ENCODE data around the gene TMOD1. TPM values are rescaled to one million over a fixed set of nuclear protein-coding genes. Genes with fewer than 3 reads are reported as not detected.

Gene TMOD1
- total and polyA plus RNA-seq, 10 of the 15 experiments (the other 5 are each of a cell fraction or from before 2014, with no cell fraction given): 4.0 to 44.1 (median 15.4) TPM

GRCh38 chr9:97564291-97565175 lies 63.1 kb downstream of the TMOD1 start:
- in situ Hi-C loops (cut with MboI): no loop called here

More at GRCh38 chr9:97564291-97565175, 63.1 kb downstream of the TMOD1 start:
- Histone ChIP-seq H2AFZ (ENCODE audit: control insufficient read depth, low read depth, low read length) (no peak overlapping the region), H4K20me1 (ENCODE audit: control insufficient read depth, insufficient read depth) (no peaks in the 10 kb centered on the region), H3K4me1 (ENCODE audit: control insufficient read depth, insufficient read depth, low read length) (peaks cover 14% of the 10 kb centered on the region), H3K9ac (ENCODE audit: control insufficient read depth, insufficient read depth, low read length) (no peak overlapping the region), H3K79me2 (ENCODE audit: control insufficient read depth, insufficient read depth, low read length) (no peaks in the 10 kb centered on the region; the same call in 1 of the 2 replicates), H3K27me3 (replicated peaks in 1 of 2; ENCODE audit: control insufficient read depth in 2 of 2, insufficient read depth in 2 of 2, low read length in 1 of 2) (no peaks in the 10 kb centered on the region), H3K9me3 (replicated peaks; ENCODE audit: control insufficient read depth, insufficient read depth, low read length) (no peaks in the 10 kb centered on the region), H3K27ac (ENCODE audit: control insufficient read depth, insufficient read depth) (no peak overlapping the region), H3K4me3 (no peak overlapping the region), H3K4me2 (ENCODE audit: control insufficient read depth, insufficient read depth) (no peak overlapping the region), H3K36me3 (ENCODE audit: control insufficient read depth in 2 of 2, insufficient read depth in 2 of 2, low read length in 1 of 2) (peaks cover 3 to 13% of the 10 kb centered on the region in 2 experiments; a peak in 3 of 4 replicates)
- CTCF ChIA-PET: interaction anchor here (0.7 to 3.2 kb wide), 4 partner anchors 30 to 93 kb away, joined by 3 to 12 read pairs (median 5); no protein-coding TSS in a partner anchor
- POLR2A ChIA-PET: no interaction called here
- WGBS (ENCODE audit: insufficient coverage, insufficient replicate concordance, low lambda C conversion rate, missing lambda C conversion rate): 72% methylated on average over 14 of the region's 14 CpGs
- RAD21 ChIA-PET (ENCODE audit: unreplicated experiment): interaction anchor here (1.0 kb wide), 1 partner anchor 34 kb away, joined by 5 read pairs; no protein-coding TSS in a partner anchor
- TF ChIP-seq ZBTB40 (IDR thresholded peaks at IDR 0.05; ENCODE audit: borderline replicate concordance) (no peak), SIN3A (IDR thresholded peaks at IDR 0.05; ENCODE audit: low read depth, low read length) (no peak), NRF1 (conservative IDR thresholded peaks at IDR 0.05; ENCODE audit: low read depth, low read length) (no peak), PML (IDR thresholded peaks at IDR 0.05; ENCODE audit: low read length) (no peak), CUX1 (IDR thresholded peaks at IDR 0.05; ENCODE audit: insufficient replicate concordance, low read depth, low read length) (no peak), MEF2A (IDR thresholded peaks at IDR 0.05; ENCODE audit: insufficient read depth, low read depth, low read length) (no peak), CREM (IDR thresholded peaks at IDR 0.05; ENCODE audit: low read depth) (no peak)
- no peak for FAIRE-seq
- DNase-seq (ENCODE audit: low read depth, low spot score): no peak
- BruUV-seq (replicated peaks): no TSS peak
- SMC1A ChIA-PET (ENCODE audit: uncharacterized antibody, unreplicated experiment): no interaction called here
- intact Hi-C loops (cut with micrococcal nuclease; ENCODE audit: unreplicated experiment): no loop called here
- ATAC-seq: no peak
